DOHH2 (cell line): ENCODE results near the gene ULBP1.
"Not testable (repeated sequence)": the region's sequence is repeated elsewhere in the genome, so short reads cannot be mapped to it uniquely, and the experiment has no call there.

ENCODE experiments used
- H3F3A ChIP-seq: fragments of 200-600 bp; sonication (generic), shearing (Covaris generic); 2 replicates; pipeline ENCODE4 v1.6.0; 2016; ENCODE audit warnings: antibody characterized with exemption, mild to moderate bottlenecking; ENCODE audit not compliant: control insufficient read depth, insufficient read depth
- H3K27ac ChIP-seq: fragments of 200-600 bp; sonication (generic); 2 replicates; pipeline ENCODE4 v1.5.1; 2014; ENCODE audit warnings: low read depth, mild to moderate bottlenecking, low read length, moderate library complexity
- H3K27me3 ChIP-seq: fragments of 200-600 bp; sonication (generic); 2 replicates; pipeline ENCODE4 v1.6.1; 2014; ENCODE audit warnings: mild to moderate bottlenecking, low read length, mixed read lengths; ENCODE audit not compliant: control insufficient read depth
- H3K36me3 ChIP-seq: fragments of 200-600 bp; sonication (generic); 2 replicates; pipeline ENCODE4 v1.6.1; 2014; ENCODE audit warnings: mild to moderate bottlenecking, low read length, moderate library complexity, mixed read lengths; ENCODE audit not compliant: control insufficient read depth
- H3K4me1 ChIP-seq: fragments of 200-600 bp; sonication (generic); 2 replicates; pipeline ENCODE4 v1.6.1; 2014; ENCODE audit warnings: mild to moderate bottlenecking, low read length, mixed read lengths; ENCODE audit not compliant: control insufficient read depth
- H3K4me2 ChIP-seq: fragments of 200-600 bp; sonication (generic); 2 replicates; pipeline ENCODE4 v1.6.0; 2014; ENCODE audit warnings: mild to moderate bottlenecking, low read length, moderate library complexity
- H3K4me3 ChIP-seq: fragments of 200-600 bp; sonication (generic); 2 replicates; pipeline ENCODE4 v1.5.1; 2014; ENCODE audit warnings: mild to moderate bottlenecking, low read length, mixed read lengths
- H3K79me2 ChIP-seq: fragments of 200-600 bp; sonication (generic); 2 replicates; pipeline ENCODE4 v1.6.1; 2014; ENCODE audit warnings: mild to moderate bottlenecking, low read length, mixed read lengths; ENCODE audit not compliant: control insufficient read depth
- H3K9me2 ChIP-seq: fragments of 200-600 bp; sonication (generic); replicated peaks from 2 replicates; pipeline ENCODE4 v1.6.1; 2014; ENCODE audit warnings: mild to moderate bottlenecking, low read length, mixed read lengths; ENCODE audit not compliant: control insufficient read depth
- H3K9me3 ChIP-seq: fragments of 200-600 bp; sonication (generic); 2 replicates; pipeline ENCODE4 v1.6.1; 2014; ENCODE audit warnings: antibody characterized with exemption, low read length, mixed read lengths; ENCODE audit not compliant: control insufficient read depth, insufficient read depth
- H4K20me1 ChIP-seq: fragments of 200-600 bp; sonication (generic); 2 replicates; pipeline ENCODE4 v1.6.0; 2014; ENCODE audit warnings: low read depth, mild to moderate bottlenecking, antibody characterized with exemption, low read length, moderate library complexity; ENCODE audit not compliant: control insufficient read depth, insufficient read depth
- CTCF ChIP-seq: fragments of 200-600 bp; sonication (generic); IDR thresholded peaks from one replicate; pipeline ENCODE4 v1.5.1; 2014; ENCODE audit warnings: antibody characterized with exemption, mild to moderate bottlenecking, low read depth, low read length; ENCODE audit not compliant: poor library complexity, severe bottlenecking
- EZH2phosphoT487 ChIP-seq: fragments of 200-600 bp; sonication (generic); IDR thresholded peaks from 2 replicates; pipeline ENCODE4 v1.6.1; 2017; ENCODE audit warnings: borderline replicate concordance, mild to moderate bottlenecking, antibody characterized with exemption, low read length, moderate library complexity, mixed read lengths

The ULBP1 gene

GRCh38 chr6:149951626-149952025 is 12.1 kb upstream of the ULBP1 start:
- no peak for TF ChIP-seq EZH2phosphoT487
- TF ChIP-seq CTCF: no peak
- no peaks in the 10 kb centered on the region for H4K20me1 ChIP-seq

GRCh38 chr6:149953390-149953789 is 10.4 kb upstream of the ULBP1 start:
- not testable (repeated sequence) for H3K79me2 ChIP-seq, H3K4me2 ChIP-seq
- peaks cover 53% of the 10 kb centered on the region for H3K27me3 ChIP-seq

More at GRCh38 chr6:149951626-149952025, 12.1 kb upstream of the ULBP1 start:
- H3K79me2 ChIP-seq: no peaks in the 10 kb centered on the region
- no peaks in the 10 kb centered on the region for H3K9me2 ChIP-seq
- no peaks in the 10 kb centered on the region for H3F3A ChIP-seq
- H3K27me3 ChIP-seq: peaks cover 49% of the 10 kb centered on the region
- H3K4me2 ChIP-seq: no peak overlapping the region
- no peaks in the 10 kb centered on the region for H3K4me1 ChIP-seq
- no peaks in the 10 kb centered on the region for H3K36me3 ChIP-seq
- no peak overlapping the region for H3K27ac ChIP-seq
- no peak overlapping the region for H3K4me3 ChIP-seq
- no peaks in the 10 kb centered on the region for H3K9me3 ChIP-seq

GRCh38 chr6:149953934-149954327 is 9.8 kb upstream of the ULBP1 start:
- H4K20me1 ChIP-seq, H3K27ac ChIP-seq: not testable (repeated sequence)
- H3K27me3 ChIP-seq: peaks cover 53% of the 10 kb centered on the region

More at GRCh38 chr6:149953390-149953789, 10.4 kb upstream of the ULBP1 start:
- not testable (repeated sequence) for H3K27ac ChIP-seq, H3K9me2 ChIP-seq, H3F3A ChIP-seq, H4K20me1 ChIP-seq, H3K36me3 ChIP-seq, H3K9me3 ChIP-seq, H3K4me3 ChIP-seq, H3K4me1 ChIP-seq

GRCh38 chr6:149954328-149954983 is 9.3 kb upstream of the ULBP1 start:
- H3K9me3 ChIP-seq, H4K20me1 ChIP-seq, H3K9me2 ChIP-seq, H3K79me2 ChIP-seq, H3F3A ChIP-seq, H3K4me2 ChIP-seq, H3K4me3 ChIP-seq, H3K27ac ChIP-seq, H3K4me1 ChIP-seq, H3K36me3 ChIP-seq: not testable (repeated sequence)
- H3K27me3 ChIP-seq: peaks cover 57% of the 10 kb centered on the region

More at GRCh38 chr6:149953934-149954327, 9.8 kb upstream of the ULBP1 start:
- not testable (repeated sequence) for H3K4me1 ChIP-seq, H3F3A ChIP-seq, H3K36me3 ChIP-seq, H3K9me3 ChIP-seq, H3K4me3 ChIP-seq, H3K4me2 ChIP-seq, H3K79me2 ChIP-seq, H3K9me2 ChIP-seq

GRCh38 chr6:149954984-149955653 is 8.6 kb upstream of the ULBP1 start:
- H3F3A ChIP-seq, H3K36me3 ChIP-seq, H3K9me2 ChIP-seq, H3K4me1 ChIP-seq, H3K79me2 ChIP-seq, H3K9me3 ChIP-seq, H3K27ac ChIP-seq, H3K4me3 ChIP-seq, H3K4me2 ChIP-seq, H4K20me1 ChIP-seq: not testable (repeated sequence)
- H3K27me3 ChIP-seq: peaks cover 52% of the 10 kb centered on the region

GRCh38 chr6:149955654-149956317 is 8.0 kb upstream of the ULBP1 start:
- not testable (repeated sequence) for H3K27ac ChIP-seq, H3K36me3 ChIP-seq, H3K9me2 ChIP-seq, H3K4me1 ChIP-seq, H3F3A ChIP-seq, H4K20me1 ChIP-seq, H3K4me2 ChIP-seq, H3K4me3 ChIP-seq, H3K79me2 ChIP-seq, H3K9me3 ChIP-seq
- H3K27me3 ChIP-seq: peaks cover 45% of the 10 kb centered on the region

- H3K27ac ChIP-seq, H3F3A ChIP-seq, H3K79me2 ChIP-seq, H3K9me3 ChIP-seq, H3K9me2 ChIP-seq, H3K4me2 ChIP-seq, H3K36me3 ChIP-seq, H4K20me1 ChIP-seq, H3K4me1 ChIP-seq, H3K4me3 ChIP-seq: not testable (repeated sequence)
- H3K27me3 ChIP-seq: peaks cover 26% of the 10 kb centered on the region
Measured at GRCh38 chr6:149958124-149958523, 5.6 kb upstream of the ULBP1 start.
